ENCODE data around the gene CBX1.

The CBX1 gene

GRCh38 chr17:48066192-48066591 lies 35.1 kb downstream of the CBX1 start:
- H2BK12ac ChIP-seq (ENCODE audit: low read length), result no peak overlapping the region
- H2BK5ac ChIP-seq (ENCODE audit: low read length), result no peak overlapping the region
- no peak overlapping the region for H3K14ac ChIP-seq (ENCODE audit: low read length)
- H3K36me3 ChIP-seq (replicated peaks in 1 of 2; ENCODE audit: control insufficient read depth in 2 of 2, insufficient read depth in 2 of 2, low read length in 2 of 2), result peaks cover 38 to 91% of the 10 kb centered on the region in 2 donors
- H3K4me1 ChIP-seq (ENCODE audit: control insufficient read depth in 2 of 2, insufficient read depth in 1 of 2, low read depth in 1 of 2, low read length in 2 of 2), result no peaks in the 10 kb centered on the region
- H3K79me1 ChIP-seq (ENCODE audit: low read depth, low read length), result no peaks in the 10 kb centered on the region
- no peak overlapping the region for H3K18ac ChIP-seq (ENCODE audit: low read length)
- no peak overlapping the region for H3K9ac ChIP-seq (ENCODE audit: low read depth, low read length, poor library complexity)
- H4K91ac ChIP-seq (ENCODE audit: low read depth, low read length, poor library complexity), result no peak overlapping the region
- no peak overlapping the region for H2AFZ ChIP-seq (ENCODE audit: low read length)
- H3K23ac ChIP-seq (ENCODE audit: low read depth, low read length, poor library complexity), result no peak overlapping the region
- no peaks in the 10 kb centered on the region for H3K9me3 ChIP-seq (replicated peaks in 1 of 2; ENCODE audit: control insufficient read depth in 2 of 2, insufficient read depth in 1 of 2, low read depth in 1 of 2, low read length in 2 of 2)
- H2AK5ac ChIP-seq (ENCODE audit: low read depth, low read length), result no peak overlapping the region
- no peak for DNase-seq (ENCODE audit: low spot score)
- no peak overlapping the region for H3K4me3 ChIP-seq (ENCODE audit: low read length in 2 of 2)
- WGBS, 2 donors (ENCODE audit: extremely low coverage in 2 of 2, insufficient read length in 2 of 2, insufficient replicate concordance in 1 of 2), result no CpG with 5 or more reads among the region's 1 CpG
- no peak overlapping the region for H3K4ac ChIP-seq (ENCODE audit: low read length)
- H2BK120ac ChIP-seq (ENCODE audit: low read depth, low read length), result no peak overlapping the region
- no peak overlapping the region for H3K27ac ChIP-seq (replicated peaks; ENCODE audit: low read length)
- no peak overlapping the region for H4K8ac ChIP-seq (ENCODE audit: low read depth, low read length)
- H3K27me3 ChIP-seq (ENCODE audit: control insufficient read depth in 3 of 3, insufficient read depth in 3 of 3, low read depth in 1 of 3, low read length in 3 of 3), result no peaks in the 10 kb centered on the region
- no peak overlapping the region for H3K4me2 ChIP-seq (ENCODE audit: insufficient read depth, low read length, poor library complexity, severe bottlenecking)
- no peak overlapping the region for H2BK15ac ChIP-seq (ENCODE audit: low read length)

GRCh38 chr17:48064638-48065037 lies 36.6 kb downstream of the CBX1 start:
- Histone ChIP-seq H3K4me3 (ENCODE audit: low read length in 2 of 2) (no peak overlapping the region), H3K14ac (ENCODE audit: low read length) (no peak overlapping the region), H3K9ac (ENCODE audit: low read depth, low read length, poor library complexity) (no peak overlapping the region), H3K4me2 (ENCODE audit: insufficient read depth, low read length, poor library complexity, severe bottlenecking) (no peak overlapping the region), H3K23ac (ENCODE audit: low read depth, low read length, poor library complexity) (no peak overlapping the region), H2AFZ (ENCODE audit: low read length) (no peak overlapping the region), H2BK12ac (ENCODE audit: low read length) (no peak overlapping the region), H3K79me1 (ENCODE audit: low read depth, low read length) (no peaks in the 10 kb centered on the region), H2AK5ac (ENCODE audit: low read depth, low read length) (no peak overlapping the region), H2BK5ac (ENCODE audit: low read length) (no peak overlapping the region), H3K27me3 (ENCODE audit: control insufficient read depth in 3 of 3, insufficient read depth in 3 of 3, low read depth in 1 of 3, low read length in 3 of 3) (no peaks in the 10 kb centered on the region), H2BK120ac (ENCODE audit: low read depth, low read length) (no peak overlapping the region), H3K18ac (ENCODE audit: low read length) (no peak overlapping the region), H3K9me3 (replicated peaks in 1 of 2; ENCODE audit: control insufficient read depth in 2 of 2, insufficient read depth in 1 of 2, low read depth in 1 of 2, low read length in 2 of 2) (no peaks in the 10 kb centered on the region), H4K8ac (ENCODE audit: low read depth, low read length) (no peak overlapping the region), H3K4me1 (ENCODE audit: control insufficient read depth in 2 of 2, insufficient read depth in 1 of 2, low read depth in 1 of 2, low read length in 2 of 2) (no peaks in the 10 kb centered on the region), H3K36me3 (replicated peaks in 1 of 2; ENCODE audit: control insufficient read depth in 2 of 2, insufficient read depth in 2 of 2, low read length in 2 of 2) (peaks cover 40 to 89% of the 10 kb centered on the region in 2 donors), H4K91ac (ENCODE audit: low read depth, low read length, poor library complexity) (no peak overlapping the region), H2BK15ac (ENCODE audit: low read length) (no peak overlapping the region), H3K27ac (replicated peaks; ENCODE audit: low read length) (no peak overlapping the region), H3K4ac (ENCODE audit: low read length) (no peak overlapping the region)
- no peak for DNase-seq (ENCODE audit: low spot score)
- no CpG with 5 or more reads among the region's 3 CpGs for WGBS, 2 donors (ENCODE audit: extremely low coverage in 2 of 2, insufficient read length in 2 of 2, insufficient replicate concordance in 1 of 2)

GRCh38 chr17:48062273-48062672 lies 39.0 kb downstream of the CBX1 start:
- no peaks in the 10 kb centered on the region for H3K27me3 ChIP-seq (ENCODE audit: control insufficient read depth in 3 of 3, insufficient read depth in 3 of 3, low read depth in 1 of 3, low read length in 3 of 3)
- no peak overlapping the region for H3K4me2 ChIP-seq (ENCODE audit: insufficient read depth, low read length, poor library complexity, severe bottlenecking)
- no peak overlapping the region for H2BK12ac ChIP-seq (ENCODE audit: low read length)
- no peak for DNase-seq (ENCODE audit: low spot score)
- no CpG with 5 or more reads among the region's 7 CpGs for WGBS, 2 donors (ENCODE audit: extremely low coverage in 2 of 2, insufficient read length in 2 of 2, insufficient replicate concordance in 1 of 2)
- H2AFZ ChIP-seq (ENCODE audit: low read length), result no peak overlapping the region
- H3K9ac ChIP-seq (ENCODE audit: low read depth, low read length, poor library complexity), result no peak overlapping the region
- no peak overlapping the region for H3K18ac ChIP-seq (ENCODE audit: low read length)
- no peak overlapping the region for H2BK120ac ChIP-seq (ENCODE audit: low read depth, low read length)
- no peak overlapping the region for H3K4me3 ChIP-seq (ENCODE audit: low read length in 2 of 2)
- peaks cover 4% of the 10 kb centered on the region for H3K79me1 ChIP-seq (ENCODE audit: low read depth, low read length)
- no peak overlapping the region for H3K14ac ChIP-seq (ENCODE audit: low read length)
- H4K91ac ChIP-seq (ENCODE audit: low read depth, low read length, poor library complexity), result no peak overlapping the region
- no peaks in the 10 kb centered on the region for H3K4me1 ChIP-seq (ENCODE audit: control insufficient read depth in 2 of 2, insufficient read depth in 1 of 2, low read depth in 1 of 2, low read length in 2 of 2)
- peaks cover 59 to 94% of the 10 kb centered on the region in 2 donors for H3K36me3 ChIP-seq (replicated peaks in 1 of 2; ENCODE audit: control insufficient read depth in 2 of 2, insufficient read depth in 2 of 2, low read length in 2 of 2)
- H3K4ac ChIP-seq (ENCODE audit: low read length), result no peak overlapping the region
- no peak overlapping the region for H3K23ac ChIP-seq (ENCODE audit: low read depth, low read length, poor library complexity)
- H4K8ac ChIP-seq (ENCODE audit: low read depth, low read length), result no peak overlapping the region
- H2AK5ac ChIP-seq (ENCODE audit: low read depth, low read length), result no peak overlapping the region
- H2BK15ac ChIP-seq (ENCODE audit: low read length), result no peak overlapping the region
- no peak overlapping the region for H2BK5ac ChIP-seq (ENCODE audit: low read length)
- H3K27ac ChIP-seq (replicated peaks; ENCODE audit: low read length), result no peak overlapping the region
- H3K9me3 ChIP-seq (replicated peaks in 1 of 2; ENCODE audit: control insufficient read depth in 2 of 2, insufficient read depth in 1 of 2, low read depth in 1 of 2, low read length in 2 of 2), result no peaks in the 10 kb centered on the region

- H3K14ac ChIP-seq (ENCODE audit: low read length), result no peak overlapping the region
- H2BK15ac ChIP-seq (ENCODE audit: low read length), result no peak overlapping the region
- H2AK5ac ChIP-seq (ENCODE audit: low read depth, low read length), result no peak overlapping the region
- H4K8ac ChIP-seq (ENCODE audit: low read depth, low read length), result no peak overlapping the region
- no peak overlapping the region for H3K27ac ChIP-seq (replicated peaks; ENCODE audit: low read length)
- peaks cover 66 to 96% of the 10 kb centered on the region in 2 donors for H3K36me3 ChIP-seq (replicated peaks in 1 of 2; ENCODE audit: control insufficient read depth in 2 of 2, insufficient read depth in 2 of 2, low read length in 2 of 2)
- H3K4ac ChIP-seq (ENCODE audit: low read length), result no peak overlapping the region
- H2BK120ac ChIP-seq (ENCODE audit: low read depth, low read length), result no peak overlapping the region
- no CpG with 5 or more reads among the region's 7 CpGs for WGBS, 2 donors (ENCODE audit: extremely low coverage in 2 of 2, insufficient read length in 2 of 2, insufficient replicate concordance in 1 of 2)
- no peak overlapping the region for H3K4me3 ChIP-seq (ENCODE audit: low read length in 2 of 2)
- no peak overlapping the region for H4K91ac ChIP-seq (ENCODE audit: low read depth, low read length, poor library complexity)
- no peak overlapping the region for H2BK12ac ChIP-seq (ENCODE audit: low read length)
- no peak overlapping the region for H3K18ac ChIP-seq (ENCODE audit: low read length)
- no peak for DNase-seq (ENCODE audit: low spot score)
- H2AFZ ChIP-seq (ENCODE audit: low read length), result no peak overlapping the region
- no peak overlapping the region for H3K23ac ChIP-seq (ENCODE audit: low read depth, low read length, poor library complexity)
- peaks cover 10% of the 10 kb centered on the region for H3K79me1 ChIP-seq (ENCODE audit: low read depth, low read length)
- no peak overlapping the region for H3K4me2 ChIP-seq (ENCODE audit: insufficient read depth, low read length, poor library complexity, severe bottlenecking)
- peaks cover 4 to 8% of the 10 kb centered on the region in 2 donors for H3K4me1 ChIP-seq (ENCODE audit: control insufficient read depth in 2 of 2, insufficient read depth in 1 of 2, low read depth in 1 of 2, low read length in 2 of 2)
- H2BK5ac ChIP-seq (ENCODE audit: low read length), result no peak overlapping the region
- H3K27me3 ChIP-seq (ENCODE audit: control insufficient read depth in 3 of 3, insufficient read depth in 3 of 3, low read depth in 1 of 3, low read length in 3 of 3), result no peaks in the 10 kb centered on the region
- H3K9ac ChIP-seq (ENCODE audit: low read depth, low read length, poor library complexity), result no peak overlapping the region
- no peaks in the 10 kb centered on the region for H3K9me3 ChIP-seq (replicated peaks in 1 of 2; ENCODE audit: control insufficient read depth in 2 of 2, insufficient read depth in 1 of 2, low read depth in 1 of 2, low read length in 2 of 2)
Measured at GRCh38 chr17:48060249-48060648, 41.0 kb downstream of the CBX1 start.

All from neuronal stem cell (in vitro differentiated cells).